SKM-1 treated with dmso at 0.1 percent for 144 hours (cell line): ENCODE data around the gene SUCNR1.
"Not testable (repeated sequence)": the region's sequence is repeated elsewhere in the genome, so short reads cannot be mapped to it uniquely, and the experiment has no call there.

Experiments used
- DNase-seq: peaks from one replicate; lab custom pipeline; 2025; ENCODE audit not compliant: unreplicated experiment; lab: John Stamatoyannopoulos, UW

SUCNR1 gene

DNA sequence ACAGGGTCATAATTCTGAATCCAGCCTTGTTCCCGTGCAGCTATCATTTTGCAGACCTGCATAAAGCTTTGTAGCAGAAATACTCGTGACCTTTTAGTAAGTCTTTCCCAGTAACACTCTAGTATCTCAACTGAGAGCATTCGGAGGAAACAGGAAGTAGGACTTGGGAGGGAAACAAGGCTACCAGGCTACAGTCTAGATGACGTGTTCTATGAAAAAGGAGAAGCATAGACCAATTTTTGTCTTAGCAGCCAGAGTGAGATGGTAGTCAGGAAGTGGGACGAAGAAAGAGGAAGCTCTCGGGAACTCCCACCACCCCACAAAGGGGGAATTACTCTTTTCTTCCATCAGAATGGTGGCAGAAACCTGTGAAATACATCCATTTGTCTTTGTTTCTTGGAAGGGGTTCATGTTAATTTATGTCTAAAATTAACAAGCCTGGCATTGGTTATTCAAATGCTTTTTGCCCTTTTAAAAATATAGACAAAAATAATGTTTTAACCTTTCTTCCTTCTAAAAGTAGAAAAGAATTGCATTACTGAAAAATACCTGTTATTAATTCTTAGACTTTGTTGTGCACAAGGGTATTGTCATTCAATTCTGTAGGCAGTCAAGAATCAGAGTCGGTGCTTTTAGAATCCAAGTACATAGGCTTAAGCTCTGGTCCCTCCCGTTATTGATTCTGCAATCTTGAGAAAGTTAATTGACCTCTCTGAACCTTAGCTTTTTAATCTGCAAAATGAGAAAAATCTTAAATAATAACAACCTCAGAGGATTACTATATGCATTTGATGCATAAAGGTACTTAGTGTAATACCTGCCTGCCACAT, 1.6 kb upstream of the SUCNR1 start:
- DNase-seq: peak; percentile 99

DNA sequence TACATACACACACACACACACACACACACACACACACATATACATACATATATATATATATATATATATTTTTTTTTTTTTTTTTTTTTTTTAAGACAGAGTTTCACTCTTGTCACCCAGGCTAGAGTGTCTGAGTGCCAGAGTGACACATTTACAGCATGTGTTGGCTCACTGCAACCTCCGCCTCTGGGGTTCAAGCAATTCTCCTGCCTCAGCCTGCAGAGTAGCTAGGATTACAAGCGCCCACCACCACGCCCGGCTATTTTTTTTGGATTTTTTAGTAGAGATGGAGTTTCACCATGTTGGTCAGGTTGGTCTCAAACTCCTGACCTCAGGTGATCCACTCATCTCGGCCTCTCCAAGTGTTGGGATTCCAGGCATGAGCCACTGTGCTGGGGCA, 636 bp downstream of the SUCNR1 start:
- DNase-seq: not testable (repeated sequence)

DNA sequence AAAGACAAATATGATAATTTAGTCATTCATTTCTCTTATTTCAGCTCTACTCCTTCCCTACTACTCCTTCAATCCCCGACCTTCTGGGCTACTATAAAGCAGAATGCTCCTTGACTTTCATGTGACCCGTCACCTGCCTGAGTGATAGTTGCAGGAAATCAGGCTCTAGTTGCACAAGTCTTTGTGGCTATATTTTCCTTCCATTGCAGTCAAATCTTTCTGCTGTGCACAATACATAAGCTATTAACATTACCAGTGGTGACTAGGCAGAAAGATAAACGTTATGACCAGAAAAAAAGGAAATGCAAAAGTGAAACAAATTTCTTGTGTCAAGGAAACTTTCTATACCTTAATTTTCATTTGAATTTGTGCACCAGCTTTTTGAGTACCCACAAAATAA, 2.3 kb downstream of the SUCNR1 start:
- DNase-seq: peak; percentile 96

DNA sequence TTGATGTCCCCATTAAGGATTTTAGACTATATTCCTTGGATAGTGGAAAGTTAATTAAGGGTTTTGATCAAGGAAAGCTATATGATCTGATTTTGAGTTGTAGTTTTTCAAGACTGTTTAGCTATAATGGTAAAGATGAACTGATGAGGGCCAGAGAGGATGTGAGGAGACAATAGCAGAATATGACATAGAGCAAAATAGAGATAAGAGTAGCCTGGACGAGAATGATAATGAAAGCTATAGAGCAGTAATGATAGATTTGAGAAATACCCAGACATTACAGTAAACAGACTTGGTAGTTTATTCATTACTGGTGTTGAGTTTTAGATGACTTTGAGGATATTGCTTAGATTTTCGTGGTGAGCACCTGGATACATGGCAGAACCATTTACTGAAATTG, 3.8 kb downstream of the SUCNR1 start:
- no peak for DNase-seq

- DNase-seq: no peak
Measured at GRCh38 chr3:151878465-151878864, 5.0 kb downstream of the SUCNR1 start.

DNA sequence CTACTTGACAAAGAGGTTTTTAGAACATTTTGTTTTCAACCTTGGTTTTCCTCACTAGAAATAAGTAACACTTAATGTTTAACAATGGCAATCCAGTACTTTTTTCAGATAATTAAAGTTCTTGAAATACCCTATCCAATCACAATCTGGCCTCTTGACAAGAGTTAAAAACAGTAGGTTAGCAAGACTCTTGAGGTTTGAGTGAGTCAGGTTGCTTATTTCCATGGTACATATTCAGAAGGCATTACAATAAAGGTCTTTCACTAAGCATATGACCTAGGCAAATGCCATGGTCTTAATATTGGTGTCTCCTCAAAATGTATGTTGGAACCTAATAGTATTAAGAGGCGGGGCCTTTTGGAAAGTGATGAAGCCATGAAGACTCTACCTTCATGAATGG, 5.6 kb downstream of the SUCNR1 start:
- no peak for DNase-seq

GRCh38 chr3:151879679-151880415, 6.4 kb downstream of the SUCNR1 start:
- no peak for DNase-seq

- DNase-seq: no peak
Measured at GRCh38 chr3:151880416-151880690, 6.9 kb downstream of the SUCNR1 start.

DNA sequence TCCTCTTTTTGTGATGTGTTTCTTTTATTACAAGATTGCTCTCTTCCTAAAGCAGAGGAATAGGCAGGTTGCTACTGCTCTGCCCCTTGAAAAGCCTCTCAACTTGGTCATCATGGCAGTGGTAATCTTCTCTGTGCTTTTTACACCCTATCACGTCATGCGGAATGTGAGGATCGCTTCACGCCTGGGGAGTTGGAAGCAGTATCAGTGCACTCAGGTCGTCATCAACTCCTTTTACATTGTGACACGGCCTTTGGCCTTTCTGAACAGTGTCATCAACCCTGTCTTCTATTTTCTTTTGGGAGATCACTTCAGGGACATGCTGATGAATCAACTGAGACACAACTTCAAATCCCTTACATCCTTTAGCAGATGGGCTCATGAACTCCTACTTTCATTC, 7.7 kb downstream of the SUCNR1 start:
- no peak for DNase-seq

GRCh38 chr3:151885397-151885796, 12.0 kb downstream of the SUCNR1 start:
- not testable (repeated sequence) for DNase-seq

- not testable (repeated sequence) for DNase-seq
Measured at GRCh38 chr3:151887450-151888211, 14.2 kb downstream of the SUCNR1 start.

- peak; percentile 78 for DNase-seq
Measured at GRCh38 chr3:151890721-151891141, 17.3 kb downstream of the SUCNR1 start.

GRCh38 chr3:151891721-151892120, 18.3 kb downstream of the SUCNR1 start:
- no peak for DNase-seq

DNA sequence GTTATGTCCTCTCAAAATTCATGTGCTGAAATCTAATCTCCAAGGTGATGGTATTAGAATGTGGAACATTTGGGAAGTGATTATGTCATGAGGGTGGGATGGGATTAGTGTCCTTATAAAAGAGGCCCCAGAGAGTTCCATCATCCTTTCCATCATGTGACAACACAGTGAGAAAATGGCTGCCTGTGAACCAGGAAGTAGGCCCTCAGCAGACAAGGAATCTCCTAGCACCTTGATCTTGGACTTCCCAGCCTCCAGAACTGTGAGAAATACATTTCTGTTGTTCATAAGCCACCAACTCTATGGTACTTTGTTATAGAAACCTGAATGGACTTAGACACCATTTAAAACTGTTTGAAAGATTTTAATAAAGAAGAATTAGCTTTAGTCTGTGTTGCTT, 20.8 kb downstream of the SUCNR1 start:
- DNase-seq: no peak

DNA sequence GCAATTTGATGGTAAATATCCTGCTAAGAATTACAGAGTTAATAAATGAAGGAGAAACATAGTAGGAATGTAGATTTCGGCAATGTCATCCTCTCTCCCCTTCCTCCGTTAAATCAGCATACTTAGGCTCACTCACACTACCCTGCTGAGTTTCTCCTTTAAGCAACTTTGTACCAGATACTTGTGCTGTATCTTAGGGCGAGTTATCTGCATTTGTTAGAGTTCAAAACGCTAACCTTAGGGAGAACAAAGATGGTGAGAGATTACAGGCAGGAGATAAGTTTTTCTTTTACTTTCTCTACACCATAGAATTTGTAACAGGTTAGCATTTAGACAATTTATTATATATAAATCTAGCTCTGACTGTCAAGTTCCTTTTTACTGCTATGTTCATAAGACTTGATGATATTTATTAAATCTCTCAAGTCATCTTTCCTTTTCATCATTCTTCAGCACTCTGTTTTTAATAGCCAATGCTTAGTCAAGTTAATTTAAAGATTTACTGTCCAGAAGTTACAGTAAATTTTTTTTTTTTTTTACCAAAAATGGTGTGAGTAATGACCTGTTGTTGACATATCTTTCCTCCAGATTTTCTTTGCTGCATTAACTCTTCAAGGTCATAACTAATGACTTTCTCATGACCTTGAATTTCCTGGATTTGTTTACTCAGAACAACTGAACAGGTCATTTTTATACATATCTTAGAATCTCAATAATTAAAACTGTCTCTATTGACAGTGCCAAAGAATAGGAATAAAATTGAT, 22.2 kb downstream of the SUCNR1 start:
- DNase-seq: no peak

DNA sequence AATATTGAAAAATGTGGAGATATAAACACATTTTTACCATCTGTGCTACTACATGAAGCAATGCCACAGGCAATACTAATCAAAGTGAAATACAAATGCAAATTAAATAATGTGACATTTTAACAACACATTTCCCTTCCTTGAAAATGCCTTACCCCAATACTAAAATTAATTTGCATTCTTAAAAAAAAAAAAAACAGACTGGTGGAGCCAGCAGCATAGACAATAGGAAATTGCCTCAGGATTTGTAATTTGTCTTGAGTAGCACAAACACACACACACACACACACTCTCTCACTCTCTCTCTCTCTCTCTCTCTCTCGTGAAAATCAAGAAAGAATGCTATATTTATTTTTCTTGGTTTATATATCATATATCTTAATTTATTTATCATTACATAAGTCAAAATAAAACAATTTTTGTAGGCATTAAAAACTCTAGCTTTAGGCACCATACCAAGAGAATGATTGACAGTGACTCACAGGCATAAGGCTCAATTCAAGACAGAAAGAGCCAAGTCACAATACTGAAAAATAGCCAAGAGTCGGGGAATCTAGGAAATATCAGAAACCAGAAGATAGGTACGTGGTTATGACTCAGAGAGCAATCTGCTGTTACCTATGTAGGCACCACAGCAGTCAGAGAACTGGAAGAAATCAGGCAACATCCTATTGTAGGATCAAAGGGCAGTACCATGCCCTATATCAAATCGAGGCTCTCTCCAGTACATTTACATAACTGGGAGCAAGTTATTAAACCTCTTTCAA, 23.0 kb downstream of the SUCNR1 start:
- DNase-seq: no peak

- DNase-seq: not testable (repeated sequence)
Measured at GRCh38 chr3:151898121-151898520, 24.7 kb downstream of the SUCNR1 start.

- not testable (repeated sequence) for DNase-seq
Measured at GRCh38 chr3:151898564-151899261, 25.3 kb downstream of the SUCNR1 start.

GRCh38 chr3:151899996-151900395, 26.6 kb downstream of the SUCNR1 start:
- DNase-seq: no peak

GRCh38 chr3:151900460-151900859, 27.0 kb downstream of the SUCNR1 start:
- no peak for DNase-seq
